Gastroesophageal sphincter (tissue), 4 donors: ENCODE results near the gene SNAP29. TPM values are rescaled to one million over a fixed set of nuclear protein-coding genes. Genes with fewer than 3 reads are reported as not detected.
"Not testable (repeated sequence)": the region's sequence is repeated elsewhere in the genome, so short reads cannot be mapped to it uniquely, and the experiment has no call there.

ENCODE experiments used
- ATAC-seq: fragments of 150-250 bp; one replicate; pipeline ENCODE4 v1.9.1; 2016; ENCODE audit warnings: mild to moderate bottlenecking, moderate library complexity
- H3K27ac ChIP-seq, 4 donors: fragments of 200-600 bp; sonication (generic) in 3 of 4; 1 replicate in 3 of 4; 2 replicates in 1 of 4; pipeline ENCODE4 v1.5.1; 2016 to 2019
- H3K27me3 ChIP-seq: fragments of 200-600 bp; sonication (generic); one replicate; pipeline ENCODE4 v1.5.1; 2019
- H3K36me3 ChIP-seq, 2 donors: fragments of 200-600 bp; sonication (generic); one replicate each; pipeline ENCODE4 v1.5.1; 2019; ENCODE audit warnings: control low read depth in 1 of 2
- H3K4me1 ChIP-seq, 3 donors: fragments of 200-600 bp; sonication (generic); 1 replicate in 2 of 3; 2 replicates in 1 of 3; pipeline ENCODE4 v1.5.1; 2016 to 2019; ENCODE audit warnings: control low read depth in 2 of 3
- H3K4me3 ChIP-seq, 2 donors: fragments of 200-600 bp; sonication (generic); one replicate each; pipeline ENCODE4 v1.5.1; 2019; ENCODE audit warnings: mild to moderate bottlenecking in 1 of 2, moderate library complexity in 1 of 2
- H3K9me3 ChIP-seq, 3 donors: fragments of 200-600 bp; sonication (generic); one replicate each; pipeline ENCODE4 v1.5.1; 2017 to 2019; ENCODE audit warnings: control low read depth in 2 of 3
- CTCF ChIP-seq, 4 experiments: fragments of 200-600 bp in 2 of 4; fragments of 450-650 bp in 2 of 4; sonication (generic) in 1 of 4; IDR thresholded peaks; one replicate each; pipeline ENCODE4 v1.5.1; 2017 to 2019; ENCODE audit warnings: antibody characterized with exemption in 4 of 4, mild to moderate bottlenecking in 2 of 4, moderate library complexity in 2 of 4
- EP300 ChIP-seq: sonication (generic); formaldehyde crosslinking; IDR thresholded peaks from one replicate; pipeline ENCODE4 v1.6.1; 2017; ENCODE audit warnings: antibody characterized with exemption, mild to moderate bottlenecking
- POLR2A ChIP-seq, 2 donors: fragments of 450-650 bp; IDR thresholded peaks; one replicate each; pipeline ENCODE4 v1.6.1; 2017; ENCODE audit warnings: antibody characterized with exemption in 2 of 2, mild to moderate bottlenecking in 2 of 2, moderate library complexity in 1 of 2
- POLR2AphosphoS5 ChIP-seq: sonication (generic); formaldehyde crosslinking; IDR thresholded peaks from one replicate; pipeline ENCODE4 v1.6.1; 2017; ENCODE audit warnings: antibody characterized with exemption
- WGBS, 2 donors: methylation state at CpG; one replicate each; pipeline ENCODE4 v1.1.5; 2018; ENCODE audit warnings: low coverage in 1 of 2; 5-methylcytosine and 5-hydroxymethylcytosine counted together
- total RNA-seq, 4 donors: library from RNA; depleted of rRNA; stranded (reverse); fragments of >200 nt; gene quantifications; one replicate each; pipeline ENCODE4 v1.1.0, GENCODE V29; 2016

The SNAP29 gene
- total RNA-seq, 4 donors from 2014 or later = 22.1 to 33.8 (median 27.1) TPM

- TF ChIP-seq CTCF (IDR thresholded peaks at IDR 0.05) = no peak
- no peak for TF ChIP-seq POLR2AphosphoS5
- TF ChIP-seq EP300 = no peak
- no peak for TF ChIP-seq POLR2A (IDR thresholded peaks at IDR 0.05)
- no peak for ATAC-seq
- no peaks in the 10 kb centered on the region for H3K9me3 ChIP-seq
- no peak overlapping the region for H3K4me3 ChIP-seq
- H3K36me3 ChIP-seq = peaks cover 0 to 99% of the 10 kb centered on the region in 2 donors
- 97 to 100% methylated on average over 3 to 7 of the region's 9 CpGs for WGBS, 2 donors
- H3K27me3 ChIP-seq = no peaks in the 10 kb centered on the region
- no peaks in the 10 kb centered on the region for H3K4me1 ChIP-seq
- no peak overlapping the region for H3K27ac ChIP-seq
These were observed 39.3 kb upstream of the SNAP29 start for GRCh38 chr22:20819471-20819870.

- H3K27ac ChIP-seq, H3K9me3 ChIP-seq, H3K4me3 ChIP-seq, H3K4me1 ChIP-seq, H3K27me3 ChIP-seq, ATAC-seq: not testable (repeated sequence)
- peaks cover 0 to 98% of the 10 kb centered on the region in 2 donors for H3K36me3 ChIP-seq
- 75 to 88% methylated on average over 2 to 5 of the region's 8 CpGs for WGBS, 2 donors
These were observed 37.0 kb upstream of the SNAP29 start for GRCh38 chr22:20821717-20822239.

GRCh38 chr22:20822240-20822639 is 36.6 kb upstream of the SNAP29 start:
- WGBS, 2 donors = 94 to 98% methylated on average over 5 of the region's 5 CpGs
- Histone ChIP-seq H3K36me3 (peaks cover 0 to 98% of the 10 kb centered on the region in 2 donors), H3K4me1 (no peaks in the 10 kb centered on the region), H3K4me3 (no peak overlapping the region), H3K27me3 (no peaks in the 10 kb centered on the region), H3K27ac (no peak overlapping the region), H3K9me3 (no peaks in the 10 kb centered on the region)
- no peak for TF ChIP-seq POLR2A (IDR thresholded peaks at IDR 0.05)
- no peak for TF ChIP-seq POLR2AphosphoS5
- no peak for TF ChIP-seq CTCF (IDR thresholded peaks at IDR 0.05)
- no peak for TF ChIP-seq EP300
- ATAC-seq = no peak

GRCh38 chr22:20823264-20823663 is 35.5 kb upstream of the SNAP29 start:
- peaks cover 0 to 97% of the 10 kb centered on the region in 2 donors for H3K36me3 ChIP-seq
- no peak for TF ChIP-seq POLR2A (IDR thresholded peaks at IDR 0.05)
- no peak for TF ChIP-seq CTCF (IDR thresholded peaks at IDR 0.05)
- no peak for TF ChIP-seq EP300
- no peak for TF ChIP-seq POLR2AphosphoS5
- ATAC-seq = no peak

GRCh38 chr22:20825216-20825615 is 33.6 kb upstream of the SNAP29 start:
- ATAC-seq, H3K9me3 ChIP-seq, H3K4me1 ChIP-seq, H3K27me3 ChIP-seq, H3K4me3 ChIP-seq, H3K27ac ChIP-seq: not testable (repeated sequence)
- WGBS, 2 donors = 90 to 100% methylated on average over 2 to 4 of the region's 4 CpGs
- H3K36me3 ChIP-seq = peaks cover 0 to 96% of the 10 kb centered on the region in 2 donors

More at GRCh38 chr22:20823264-20823663, 35.5 kb upstream of the SNAP29 start:
- Histone ChIP-seq H3K4me3 (no peak overlapping the region), H3K27ac (no peak overlapping the region), H3K4me1 (no peaks in the 10 kb centered on the region), H3K27me3 (no peaks in the 10 kb centered on the region), H3K9me3 (no peaks in the 10 kb centered on the region)
- 83 to 100% methylated on average over 1 of the region's 1 CpG for WGBS, 2 donors

GRCh38 chr22:20825624-20826023 is 33.2 kb upstream of the SNAP29 start:
- no peaks in the 10 kb centered on the region for H3K27me3 ChIP-seq
- 89 to 92% methylated on average over 6 of the region's 6 CpGs for WGBS, 2 donors
- H3K4me1 ChIP-seq = no peaks in the 10 kb centered on the region
- peaks cover 0 to 96% of the 10 kb centered on the region in 2 donors for H3K36me3 ChIP-seq
- H3K4me3 ChIP-seq = no peak overlapping the region
- H3K9me3 ChIP-seq = no peaks in the 10 kb centered on the region
- no peak for ATAC-seq
- TF ChIP-seq POLR2AphosphoS5 = no peak
- no peak for TF ChIP-seq CTCF (IDR thresholded peaks at IDR 0.05)
- TF ChIP-seq POLR2A (IDR thresholded peaks at IDR 0.05) = no peak
- no peak for TF ChIP-seq EP300
- H3K27ac ChIP-seq = no peak overlapping the region

- peaks cover 0 to 96% of the 10 kb centered on the region in 2 donors for H3K36me3 ChIP-seq
- 91 to 97% methylated on average over 5 of the region's 5 CpGs for WGBS, 2 donors
- not testable (repeated sequence) for H3K27ac ChIP-seq, H3K4me3 ChIP-seq, H3K4me1 ChIP-seq, ATAC-seq, H3K9me3 ChIP-seq, H3K27me3 ChIP-seq
These were observed 32.2 kb upstream of the SNAP29 start for GRCh38 chr22:20826373-20827152.
